ENCODE data around the gene TEC. TPM values are rescaled to one million over a fixed set of nuclear protein-coding genes. Genes with fewer than 3 reads are reported as not detected.

TEC gene
- total RNA-seq, 2 donors from 2014 or later = 4.5 to 12.8 TPM

GRCh38 chr4:48157271-48157670, 112.4 kb downstream of the TEC start:
- ATAC-seq (ENCODE audit: insufficient number of reproducible peaks, low FRiP score, low read depth) (no peak), DNase-seq (ENCODE audit: low spot score) (no peak)
- Histone ChIP-seq H3K4me1 (ENCODE audit: control insufficient read depth in 1 of 2, low read depth in 2 of 2) (peaks cover 0 to 5% of the 10 kb centered on the region in 2 donors), H3K9me3 (peaks cover 10% of the 10 kb centered on the region), H3K27me3 (replicated peaks; ENCODE audit: insufficient read depth) (no peaks in the 10 kb centered on the region), H3K27ac (no peak overlapping the region), H3K36me3 (peaks cover 7% of the 10 kb centered on the region), H3K4me3 (no peak overlapping the region)
- TF ChIP-seq CTCF (IDR thresholded peaks at IDR 0.05) = no peak

GRCh38 chr4:48156423-48156822, 113.2 kb downstream of the TEC start:
- no peaks in the 10 kb centered on the region for H3K4me1 ChIP-seq (ENCODE audit: control insufficient read depth in 1 of 2, low read depth in 2 of 2)
- H3K9me3 ChIP-seq = peaks cover 10% of the 10 kb centered on the region
- H3K27ac ChIP-seq = no peak overlapping the region
- H3K27me3 ChIP-seq (replicated peaks; ENCODE audit: insufficient read depth) = no peaks in the 10 kb centered on the region
- ATAC-seq (ENCODE audit: insufficient number of reproducible peaks, low FRiP score, low read depth) (no peak), DNase-seq (ENCODE audit: low spot score) (no peak)
- H3K36me3 ChIP-seq = peaks cover 7% of the 10 kb centered on the region
- TF ChIP-seq CTCF (IDR thresholded peaks at IDR 0.05) = no peak
- no peak overlapping the region for H3K4me3 ChIP-seq

DNA sequence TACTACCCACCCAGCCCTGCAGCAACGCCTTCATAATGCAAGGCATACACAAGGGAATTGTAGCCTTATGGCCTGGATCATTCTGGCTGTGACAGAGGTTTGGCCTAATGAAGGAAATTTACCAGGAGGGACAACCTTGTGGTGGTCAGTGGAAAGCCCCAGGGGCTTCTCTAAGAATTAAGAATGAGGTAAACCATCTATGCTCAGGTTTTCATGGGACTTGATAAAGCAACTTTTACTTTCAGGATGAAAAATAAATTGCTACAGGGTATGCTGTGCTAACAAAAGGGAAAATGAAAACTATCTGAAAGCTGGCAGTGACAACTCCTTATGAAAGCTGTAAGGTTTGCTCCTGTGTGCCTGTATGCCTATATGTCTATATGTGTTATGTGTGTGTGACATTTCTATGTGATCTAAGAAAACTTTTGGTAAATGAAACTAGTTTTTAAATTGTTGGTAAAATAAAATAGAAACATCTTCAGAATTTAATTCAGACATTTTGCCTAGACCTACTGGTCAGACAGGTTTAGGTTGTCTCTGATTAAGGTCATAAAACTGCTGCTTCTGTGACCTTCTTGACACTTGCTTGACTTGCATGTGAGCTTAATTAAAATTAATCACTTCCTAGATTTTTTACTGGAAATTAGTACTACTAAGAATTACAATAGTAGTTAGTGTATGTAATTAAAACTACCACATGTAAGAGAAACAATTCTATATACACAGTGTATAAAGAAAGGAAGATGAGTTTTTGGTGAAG, 115.7 kb downstream of the TEC start:
- peaks cover 7% of the 10 kb centered on the region for H3K36me3 ChIP-seq
- no peak for TF ChIP-seq CTCF (IDR thresholded peaks at IDR 0.05)
- H3K27me3 ChIP-seq (replicated peaks; ENCODE audit: insufficient read depth) = no peaks in the 10 kb centered on the region
- ATAC-seq (ENCODE audit: insufficient number of reproducible peaks, low FRiP score, low read depth) (no peak), DNase-seq (ENCODE audit: low spot score) (no peak)
- H3K4me1 ChIP-seq (ENCODE audit: control insufficient read depth in 1 of 2, low read depth in 2 of 2) = no peaks in the 10 kb centered on the region
- no peak overlapping the region for H3K4me3 ChIP-seq
- peaks cover 10% of the 10 kb centered on the region for H3K9me3 ChIP-seq
- H3K27ac ChIP-seq = no peak overlapping the region

DNA sequence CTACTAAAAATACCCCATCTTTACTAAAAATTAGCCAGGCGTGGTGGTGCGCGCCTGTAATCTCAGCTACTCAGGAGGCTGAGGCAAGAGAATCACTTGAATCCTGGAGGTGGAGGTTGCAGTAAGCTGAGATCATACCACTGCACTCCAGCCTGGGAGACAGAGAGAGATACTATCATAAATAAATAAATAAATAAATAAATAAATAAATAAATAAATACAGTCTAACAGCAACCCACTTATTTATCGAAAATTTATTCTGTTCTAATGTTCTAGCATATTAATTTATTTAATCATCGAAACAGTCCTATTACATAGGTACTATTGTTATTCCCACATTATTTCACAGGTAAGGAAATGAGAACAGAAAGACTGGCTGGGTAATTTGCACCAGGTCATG, 117.4 kb downstream of the TEC start:
- ATAC-seq (ENCODE audit: insufficient number of reproducible peaks, low FRiP score, low read depth) (no peak), DNase-seq (ENCODE audit: low spot score) (no peak)
- Histone ChIP-seq H3K27me3 (replicated peaks; ENCODE audit: insufficient read depth) (no peaks in the 10 kb centered on the region), H3K27ac (no peak overlapping the region), H3K36me3 (peaks cover 7% of the 10 kb centered on the region), H3K9me3 (peaks cover 10% of the 10 kb centered on the region), H3K4me1 (ENCODE audit: control insufficient read depth in 1 of 2, low read depth in 2 of 2) (no peaks in the 10 kb centered on the region), H3K4me3 (no peak overlapping the region)
- TF ChIP-seq CTCF (IDR thresholded peaks at IDR 0.05) = no peak

- Histone ChIP-seq H3K36me3 (peaks cover 3% of the 10 kb centered on the region), H3K27ac (no peak overlapping the region), H3K4me3 (no peak overlapping the region), H3K9me3 (peaks cover 5% of the 10 kb centered on the region), H3K4me1 (ENCODE audit: control insufficient read depth in 1 of 2, low read depth in 2 of 2) (no peaks in the 10 kb centered on the region), H3K27me3 (replicated peaks; ENCODE audit: insufficient read depth) (no peaks in the 10 kb centered on the region)
- DNase-seq (ENCODE audit: low spot score) = no peak
- no peak for TF ChIP-seq CTCF (IDR thresholded peaks at IDR 0.05)
- no peak for ATAC-seq (ENCODE audit: insufficient number of reproducible peaks, low FRiP score, low read depth)
Observed at GRCh38 chr4:48149827-48150370, 119.7 kb downstream of the TEC start.

All from thoracic aorta (tissue), 2 donors.